ENCODE measurements around the gene MEDAG.

GRCh38 chr13:30877335-30877734 is 28.7 kb upstream of the MEDAG start:
- TF ChIP-seq CTCF (IDR thresholded peaks at IDR 0.05) = no peak
- TF ChIP-seq POLR2A (IDR thresholded peaks at IDR 0.05) = no peak
